Measurements from ENCODE around the gene IFNL2.
"Not testable (repeated sequence)": the region's sequence is repeated elsewhere in the genome, so short reads cannot be mapped to it uniquely, and the experiment has no call there.

Gene IFNL2

DNA sequence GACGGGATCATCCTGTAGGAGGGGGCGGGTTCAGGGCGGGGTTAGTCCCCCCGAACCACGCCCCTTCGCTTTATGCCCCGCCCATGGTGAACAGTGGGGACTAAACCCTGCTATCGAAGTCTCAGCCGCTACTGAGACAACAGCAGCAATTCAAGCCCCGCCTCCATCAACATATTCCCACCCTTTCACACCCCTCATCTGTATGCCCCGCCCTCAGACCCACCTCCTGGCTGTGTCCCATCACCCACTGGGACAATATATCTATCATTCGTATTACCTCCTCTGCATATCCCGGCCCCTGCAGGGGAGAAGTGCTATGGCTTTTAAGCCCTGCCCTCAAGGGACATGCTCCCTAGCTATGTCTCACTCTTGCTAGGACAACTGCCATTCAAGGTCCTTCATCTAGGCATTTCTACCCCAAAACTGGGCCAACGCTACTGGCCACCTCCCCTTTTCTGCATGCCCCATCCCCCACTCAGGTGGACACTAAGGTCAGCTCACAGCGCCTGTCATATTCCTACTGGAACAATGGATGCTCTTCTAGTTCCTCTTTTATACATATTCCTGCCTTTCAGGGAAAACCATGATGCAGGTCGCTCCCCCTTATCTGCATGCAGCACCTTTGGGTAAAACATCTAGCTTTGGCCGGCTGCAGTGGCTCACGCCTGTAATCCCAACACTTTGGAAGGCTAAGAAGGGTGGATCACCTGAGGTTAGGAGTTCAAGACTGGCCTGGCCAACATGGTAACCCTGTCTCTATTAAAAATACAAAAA, 40.5 kb downstream of the IFNL2 start:
- no peak overlapping the region for H3K27ac Mint-ChIP-seq
- H3K9me3 Mint-ChIP-seq: no peaks in the 10 kb centered on the region

DNA sequence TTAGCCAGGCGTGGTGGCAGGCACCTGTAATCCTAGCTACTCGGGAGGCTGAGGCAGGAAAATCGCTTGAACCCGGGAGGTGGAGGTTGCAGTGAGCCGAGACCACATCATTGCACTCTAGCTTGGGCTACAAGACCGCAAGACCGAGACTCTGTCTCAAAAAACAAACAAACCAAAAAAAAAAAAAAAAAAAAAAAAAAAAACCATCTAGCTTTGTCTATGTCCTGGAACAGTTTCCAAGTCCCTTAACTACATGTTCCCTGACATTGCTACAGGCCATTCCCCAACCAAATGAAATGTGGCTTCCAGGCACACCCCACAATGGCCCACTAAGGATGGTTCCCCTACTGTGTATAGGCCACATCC, 41.1 kb downstream of the IFNL2 start:
- H3K27ac Mint-ChIP-seq; H3K4me3 Mint-ChIP-seq; intact Hi-C loops (cut with micrococcal nuclease); H3K9me3 Mint-ChIP-seq; H3K27me3 Mint-ChIP-seq: not testable (repeated sequence)
- Mint-ChIP-seq H3K4me1 (ENCODE audit: low read depth) (peaks cover 20% of the 10 kb centered on the region), H3K36me3 (ENCODE audit: low read depth) (peaks cover 70% of the 10 kb centered on the region)

More for the DNA sequence above, 40.5 kb downstream of the IFNL2 start:
- no peak overlapping the region for H3K4me3 Mint-ChIP-seq
- peaks cover 20% of the 10 kb centered on the region for H3K4me1 Mint-ChIP-seq (ENCODE audit: low read depth)
- peaks cover 7% of the 10 kb centered on the region for H3K27me3 Mint-ChIP-seq
- intact Hi-C loops (cut with micrococcal nuclease): no loop called here
- H3K36me3 Mint-ChIP-seq (ENCODE audit: low read depth): peaks cover 64% of the 10 kb centered on the region

DNA sequence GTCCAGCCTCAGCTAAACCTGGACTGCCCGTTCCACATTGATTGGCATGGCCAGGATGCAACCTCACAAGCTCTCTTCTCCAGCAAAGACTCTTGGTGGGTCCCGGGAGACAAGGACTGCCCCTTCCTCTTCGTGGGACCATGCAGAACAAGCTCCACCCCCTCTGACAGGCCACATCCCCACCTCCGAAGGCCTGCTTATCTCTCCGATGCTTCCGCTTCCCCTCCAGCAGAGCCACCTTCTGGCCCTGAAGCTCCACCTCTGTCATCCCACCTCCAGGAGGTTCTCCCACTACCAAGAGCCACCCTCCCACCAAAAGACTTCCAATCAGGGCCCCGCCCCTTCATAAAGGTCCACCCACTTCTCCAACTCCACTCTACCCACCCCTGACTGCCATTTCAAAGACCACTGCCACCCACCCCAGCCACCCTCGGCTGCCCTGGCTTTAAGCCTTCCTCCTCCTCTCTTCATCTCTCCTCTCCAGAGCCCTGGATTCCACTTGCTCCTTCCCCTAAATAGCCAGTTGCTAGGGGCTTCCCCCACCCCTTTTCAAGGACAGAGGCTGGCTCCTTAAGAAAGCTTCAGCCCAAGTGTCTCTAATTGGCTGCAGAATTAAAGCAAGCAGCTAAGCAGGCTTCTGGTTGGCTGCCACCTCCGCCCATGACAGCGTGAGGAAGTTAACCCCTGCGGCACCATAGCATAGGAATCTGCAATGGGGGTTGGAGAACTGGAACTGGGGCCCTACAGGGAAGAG, 42.5 kb downstream of the IFNL2 start:
- Mint-ChIP-seq H3K36me3 (ENCODE audit: low read depth) (peaks cover 82% of the 10 kb centered on the region), H3K27ac (peak overlapping the region; percentile 45), H3K9me3 (no peaks in the 10 kb centered on the region), H3K4me1 (ENCODE audit: low read depth) (peaks cover 14% of the 10 kb centered on the region), H3K4me3 (peak overlapping the region; percentile 48), H3K27me3 (no peaks in the 10 kb centered on the region)
- intact Hi-C loops (cut with micrococcal nuclease): no loop called here

DNA sequence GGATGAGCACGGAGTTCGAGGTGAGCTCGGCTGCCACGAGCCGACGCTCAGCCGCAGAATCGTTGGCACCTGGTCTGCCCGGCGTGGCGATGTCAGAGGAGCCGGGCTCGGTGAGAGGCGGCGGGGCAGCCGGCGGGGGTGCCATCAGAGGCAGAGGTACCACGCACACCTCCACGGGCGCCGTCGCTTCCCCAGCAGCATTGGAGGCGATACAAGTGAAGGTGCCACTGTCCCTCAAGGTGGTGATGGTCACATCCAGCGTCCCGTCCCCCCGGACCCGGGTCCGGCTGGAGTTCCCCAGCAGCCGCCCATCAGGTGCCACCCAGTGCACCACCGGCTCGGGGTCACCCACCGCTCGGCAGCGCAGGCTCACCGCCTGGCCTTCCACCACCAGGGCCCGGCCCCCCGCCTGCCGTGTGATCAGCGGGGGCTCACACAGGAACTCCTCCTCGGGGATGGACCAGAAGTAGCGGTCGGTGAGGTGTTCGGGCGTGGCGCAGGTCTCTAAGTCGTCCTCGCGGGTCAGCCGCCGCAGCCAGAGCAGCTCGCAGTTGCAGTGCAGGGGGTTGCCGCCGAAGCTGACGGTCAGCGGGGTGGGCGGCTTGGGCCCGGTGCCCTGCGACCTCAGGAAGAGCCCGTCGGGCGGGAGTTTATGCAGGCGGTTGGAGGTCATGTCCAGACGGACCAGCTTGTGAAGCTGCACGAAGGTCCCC, 46.0 kb downstream of the IFNL2 start:
- Mint-ChIP-seq H3K4me1 (ENCODE audit: low read depth) (peaks cover 27% of the 10 kb centered on the region), H3K9me3 (no peaks in the 10 kb centered on the region), H3K27me3 (peaks cover 2% of the 10 kb centered on the region), H3K27ac (no peak overlapping the region), H3K36me3 (ENCODE audit: low read depth) (peaks cover 78% of the 10 kb centered on the region), H3K4me3 (no peak overlapping the region)
- intact Hi-C loops (cut with micrococcal nuclease): no loop called here

DNA sequence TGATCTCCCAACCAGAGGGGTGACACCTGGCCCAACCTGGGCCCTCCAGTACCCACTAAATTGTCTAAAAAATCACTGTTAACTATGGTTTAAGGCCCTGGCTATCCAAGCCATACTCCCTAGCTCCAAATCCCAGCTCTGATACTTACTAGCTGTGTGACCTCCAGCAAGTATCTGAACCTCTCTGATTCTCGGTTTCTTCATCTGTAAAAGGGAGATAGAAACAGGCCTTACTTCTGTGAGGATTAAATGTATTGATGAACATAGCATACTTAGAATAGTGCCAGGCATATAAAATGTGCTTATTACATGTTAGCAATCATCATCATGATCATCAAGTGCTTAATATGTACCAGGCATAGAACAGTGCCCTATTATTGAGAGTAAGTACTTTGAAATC, 47.7 kb downstream of the IFNL2 start:
- Mint-ChIP-seq H3K27ac (no peak overlapping the region), H3K4me1 (ENCODE audit: low read depth) (peaks cover 24% of the 10 kb centered on the region), H3K9me3 (no peaks in the 10 kb centered on the region), H3K4me3 (no peak overlapping the region), H3K36me3 (ENCODE audit: low read depth) (peaks cover 68% of the 10 kb centered on the region), H3K27me3 (peaks cover 15% of the 10 kb centered on the region)
- intact Hi-C loops (cut with micrococcal nuclease): no loop called here

DNA sequence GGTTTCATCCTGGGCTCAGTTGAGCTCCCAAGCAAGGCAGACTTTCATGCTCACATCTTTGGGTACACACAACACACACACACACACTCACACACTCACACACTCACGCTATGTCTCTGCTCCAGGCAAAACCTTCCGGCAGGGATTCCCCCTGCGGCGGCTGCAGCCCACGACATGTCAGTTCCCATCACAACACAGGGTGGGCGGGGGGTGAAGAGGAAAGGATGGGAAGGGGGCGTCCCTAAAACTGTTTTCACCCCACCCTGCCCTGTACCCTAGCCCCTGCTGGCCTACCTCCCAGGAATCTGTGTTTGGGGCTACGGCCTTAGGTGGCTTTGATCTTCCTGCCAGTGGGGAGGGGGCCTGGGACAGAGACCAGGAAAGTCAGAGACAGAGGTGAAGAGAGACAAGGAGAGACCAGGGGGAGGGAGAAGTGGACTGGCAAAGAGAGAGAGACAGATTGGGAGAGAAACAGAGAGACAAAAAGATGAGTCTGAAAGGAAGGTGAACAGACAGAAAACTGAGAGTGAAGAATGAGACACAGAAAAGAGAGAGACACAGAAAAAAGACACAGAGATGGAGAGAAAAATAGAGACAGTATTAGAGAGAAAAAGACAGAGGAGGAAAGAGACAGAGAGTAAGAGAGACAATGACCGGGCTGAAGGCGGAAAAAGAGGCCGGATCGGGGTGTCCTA, 48.6 kb downstream of the IFNL2 start:
- H3K4me3 Mint-ChIP-seq: no peak overlapping the region
- intact Hi-C loops (cut with micrococcal nuclease): no loop called here
- H3K4me1 Mint-ChIP-seq (ENCODE audit: low read depth): peaks cover 27% of the 10 kb centered on the region
- peaks cover 23% of the 10 kb centered on the region for H3K27me3 Mint-ChIP-seq
- H3K9me3 Mint-ChIP-seq: no peaks in the 10 kb centered on the region
- peaks cover 60% of the 10 kb centered on the region for H3K36me3 Mint-ChIP-seq (ENCODE audit: low read depth)
- H3K27ac Mint-ChIP-seq: no peak overlapping the region

DNA sequence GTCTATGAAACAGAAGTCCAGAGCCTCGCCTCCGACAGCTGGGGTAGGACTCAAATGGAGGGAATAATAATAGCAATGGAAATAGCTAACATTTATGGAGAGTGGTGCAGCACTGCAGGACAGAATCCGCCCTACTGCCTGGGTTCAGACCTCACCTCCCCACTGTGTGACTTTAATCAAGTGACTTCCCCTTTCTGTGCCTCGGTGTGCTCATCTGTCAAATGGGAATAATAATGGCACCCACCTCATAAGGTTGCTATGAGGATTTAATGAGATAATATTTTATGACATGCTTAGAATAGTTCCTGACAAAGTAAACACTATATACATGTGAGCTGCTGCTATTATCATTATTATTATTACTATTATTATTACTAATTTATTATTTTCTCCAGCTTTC, 49.3 kb downstream of the IFNL2 start:
- peaks cover 28% of the 10 kb centered on the region for H3K4me1 Mint-ChIP-seq (ENCODE audit: low read depth)
- H3K27ac Mint-ChIP-seq: no peak overlapping the region
- peaks cover 30% of the 10 kb centered on the region for H3K27me3 Mint-ChIP-seq
- peaks cover 53% of the 10 kb centered on the region for H3K36me3 Mint-ChIP-seq (ENCODE audit: low read depth)
- intact Hi-C loops (cut with micrococcal nuclease): no loop called here
- no peak overlapping the region for H3K4me3 Mint-ChIP-seq
- H3K9me3 Mint-ChIP-seq: no peaks in the 10 kb centered on the region

DNA sequence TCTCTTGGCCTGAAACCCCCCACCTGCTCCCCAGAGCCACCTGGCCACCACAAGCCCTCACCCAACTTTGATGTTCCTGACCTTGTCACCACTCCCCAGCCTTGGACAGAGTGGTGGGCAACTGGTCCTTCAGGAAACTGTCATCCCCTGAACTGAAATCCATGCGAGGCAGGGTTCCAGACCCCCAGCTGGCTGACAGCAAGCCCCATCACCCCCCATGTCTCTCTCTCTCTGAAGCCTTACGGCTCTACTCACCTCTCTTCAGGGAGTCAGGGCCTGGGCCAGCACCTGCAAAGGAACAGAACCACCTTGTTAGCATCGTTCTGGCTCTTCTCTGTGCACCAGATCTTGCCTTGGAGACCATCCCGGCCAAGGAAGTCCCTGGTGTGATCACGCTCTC, 49.9 kb downstream of the IFNL2 start:
- Mint-ChIP-seq H3K27me3 (peaks cover 35% of the 10 kb centered on the region), H3K4me3 (no peak overlapping the region), H3K4me1 (ENCODE audit: low read depth) (peaks cover 28% of the 10 kb centered on the region), H3K36me3 (ENCODE audit: low read depth) (peaks cover 47% of the 10 kb centered on the region), H3K27ac (no peak overlapping the region), H3K9me3 (no peaks in the 10 kb centered on the region)
- intact Hi-C loops (cut with micrococcal nuclease): no loop called here

DNA sequence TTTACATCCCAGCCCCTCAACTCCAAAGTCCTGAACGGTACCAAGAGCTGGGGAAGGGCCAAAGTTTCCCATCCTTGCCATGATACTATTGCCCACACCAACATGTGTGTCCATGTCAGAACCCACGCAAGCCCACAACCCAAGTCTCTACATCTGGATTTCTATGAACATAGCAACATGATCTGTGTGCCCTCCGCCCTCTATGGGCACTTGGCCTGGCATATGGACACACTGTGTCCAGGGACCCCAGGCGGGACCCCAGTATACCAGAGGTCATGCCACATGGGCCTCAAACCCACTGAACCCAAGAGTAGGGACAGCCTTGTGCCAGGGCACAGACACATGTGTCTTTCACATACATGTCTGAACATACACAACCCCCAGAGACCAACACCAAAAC, 50.5 kb downstream of the IFNL2 start:
- Mint-ChIP-seq H3K4me3 (no peak overlapping the region), H3K27me3 (peaks cover 35% of the 10 kb centered on the region)
- intact Hi-C loops (cut with micrococcal nuclease): no loop called here

DNA sequence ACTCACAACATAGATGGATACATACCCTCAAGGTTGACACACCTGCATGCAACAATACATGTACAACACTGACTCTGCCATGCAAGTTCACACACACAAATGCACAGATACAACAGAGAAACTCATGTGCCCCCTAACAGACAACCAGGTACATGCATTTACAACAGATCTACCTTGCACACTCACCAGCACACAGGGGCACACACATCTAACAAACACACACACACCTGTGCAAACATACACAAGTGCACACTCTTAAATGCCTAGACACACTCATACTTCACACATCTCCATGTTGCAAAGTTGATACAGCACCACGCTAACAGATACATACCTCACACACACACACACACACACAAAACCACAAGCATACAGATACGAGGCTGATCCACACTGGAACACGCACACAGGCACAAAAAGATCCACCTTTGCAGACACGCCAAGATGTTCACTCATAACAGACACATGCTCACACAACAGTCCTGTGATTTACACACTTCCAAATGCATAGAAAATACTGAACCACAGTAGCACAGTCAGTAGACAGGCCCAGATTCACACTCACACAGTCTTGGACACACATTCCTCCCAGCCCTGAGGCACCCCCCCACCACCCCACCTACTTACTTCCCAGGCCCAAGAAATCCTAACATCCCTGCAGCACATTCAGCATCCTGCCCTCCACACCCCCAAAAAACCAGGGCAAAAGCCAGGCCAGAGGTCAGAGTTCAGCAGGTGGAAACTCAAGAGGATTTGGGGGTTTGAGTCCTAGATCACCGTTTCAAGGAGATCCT, 51.1 kb downstream of the IFNL2 start:
- H3K4me3 Mint-ChIP-seq: peak overlapping the region; percentile 82
- no peaks in the 10 kb centered on the region for H3K9me3 Mint-ChIP-seq
- H3K27ac Mint-ChIP-seq: peak overlapping the region; percentile 48
- H3K4me1 Mint-ChIP-seq (ENCODE audit: low read depth): peaks cover 33% of the 10 kb centered on the region
- peaks cover 35% of the 10 kb centered on the region for H3K27me3 Mint-ChIP-seq
- intact Hi-C loops (cut with micrococcal nuclease): no loop called here
- peaks cover 36% of the 10 kb centered on the region for H3K36me3 Mint-ChIP-seq (ENCODE audit: low read depth)

More for the DNA sequence above, 50.5 kb downstream of the IFNL2 start:
- peaks cover 28% of the 10 kb centered on the region for H3K4me1 Mint-ChIP-seq (ENCODE audit: low read depth)
- peaks cover 42% of the 10 kb centered on the region for H3K36me3 Mint-ChIP-seq (ENCODE audit: low read depth)
- no peaks in the 10 kb centered on the region for H3K9me3 Mint-ChIP-seq
- H3K27ac Mint-ChIP-seq: no peak overlapping the region

All from dendritic cell treated with granulocyte-macrophage colony-stimulating factor and Interleukin-4, amounts not matched to agents 40 ng/mL and 50 ng/mL, for 4 days (primary cell).